Activated CD4-positive, alpha-beta T cell treated with anti-CD3 and anti-CD28 coated beads, Interleukin-2, amount 50 U/mL, for 1 hour (primary cell): Measurements from ENCODE around the gene C1QTNF4.
"Not testable (repeated sequence)": the region's sequence is repeated elsewhere in the genome, so short reads cannot be mapped to it uniquely, and the experiment has no call there.

Source experiments
- DNase-seq: peaks from one replicate; pipeline ENCODE4 v3.0.0-alpha.2; 2020

C1QTNF4 gene

DNA sequence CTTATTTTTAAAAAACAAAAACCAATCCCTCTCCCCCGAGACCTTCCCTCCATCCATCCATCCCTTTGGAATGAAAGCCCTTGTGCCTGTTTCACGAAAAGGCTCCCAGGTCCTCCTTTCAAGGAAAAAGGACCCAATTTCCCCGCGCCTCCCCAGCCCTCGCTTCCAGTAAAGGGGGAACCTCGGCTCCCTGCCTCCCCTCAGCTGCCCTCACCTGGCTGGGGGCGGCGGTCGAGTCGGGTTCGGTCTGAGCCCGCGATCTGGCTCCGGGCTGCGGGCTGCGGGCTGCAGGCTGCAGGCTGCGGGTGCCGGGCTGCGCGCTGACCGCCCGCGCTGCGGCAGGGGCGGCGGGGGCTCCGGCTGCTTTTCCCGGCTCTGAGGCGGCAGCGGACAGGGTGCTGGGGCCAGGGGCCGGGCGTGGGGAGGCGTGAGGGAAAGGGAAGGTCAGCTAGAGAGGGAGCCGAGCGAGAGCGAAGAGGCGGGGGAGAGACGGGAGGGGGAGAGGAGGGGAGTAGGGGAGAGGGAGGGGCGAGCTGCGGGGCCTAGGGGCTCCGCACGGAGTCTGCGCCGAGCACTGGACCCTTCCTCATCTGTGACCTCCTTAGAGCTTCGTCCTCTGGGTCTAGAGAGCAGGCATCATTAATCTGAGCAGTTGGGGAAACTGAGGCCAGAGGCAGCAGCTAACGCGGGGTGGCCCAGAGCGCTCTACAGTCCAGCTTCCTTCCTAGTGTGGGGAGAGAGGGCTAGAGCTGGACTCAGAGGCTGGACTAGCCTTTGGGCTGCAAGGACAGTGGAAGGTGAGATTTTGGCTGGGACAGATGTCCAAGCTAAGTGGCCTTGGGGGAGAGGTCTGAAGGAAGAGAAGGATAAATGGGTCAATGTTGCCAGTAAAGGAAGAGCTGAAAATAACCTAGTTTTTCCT lies at the start of gene C1QTNF4:
C1QTNF4 (minus strand) TSS at position 478 of the 922 bp plus-strand sequence. CDS start 3,601 bp downstream, outside the sequence.
- no peak for DNase-seq

DNA sequence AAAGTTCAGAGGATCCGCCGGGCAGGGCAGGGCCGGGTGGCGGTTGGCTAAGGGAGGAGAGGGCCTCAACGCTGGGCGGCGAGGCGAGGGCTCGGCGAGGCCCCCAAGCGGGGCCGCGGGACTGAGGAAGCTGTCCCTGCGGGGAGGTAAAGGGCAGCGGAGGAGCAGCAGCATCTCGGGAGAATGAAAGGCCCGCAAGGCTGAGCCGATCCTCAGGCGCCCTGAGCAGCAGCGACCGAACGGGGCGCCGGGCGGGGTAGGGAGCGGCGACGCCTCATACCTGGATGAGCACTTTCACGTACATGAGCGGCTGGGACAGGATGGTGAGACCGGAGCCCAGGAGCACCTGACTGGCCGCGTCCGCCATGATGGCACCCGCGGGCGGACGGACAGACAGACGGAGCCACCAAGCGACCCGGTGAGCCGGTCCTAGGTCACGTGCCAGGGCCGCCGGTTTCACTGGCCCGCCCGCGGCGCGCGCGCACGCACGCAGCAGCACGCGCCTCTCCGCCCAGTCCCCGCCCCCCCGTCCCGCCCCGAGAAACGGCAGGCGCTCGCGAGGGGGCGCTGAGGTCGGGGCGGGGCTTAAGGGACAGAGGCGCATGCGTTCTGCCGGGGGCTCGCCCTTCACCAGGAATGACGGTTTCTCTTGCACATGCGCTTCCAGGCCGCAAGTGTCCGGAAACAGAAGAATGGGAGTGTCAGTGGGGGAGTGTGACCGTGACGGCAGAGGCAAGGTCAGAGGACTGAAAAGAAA lies 48.1 kb upstream of the C1QTNF4 start, which contains the start of gene MTCH2:
MTCH2 (minus strand) TSS at position 461 of the 757 bp plus-strand sequence; CDS start at position 367, 94 bp downstream.
- DNase-seq, result peak; percentile 95

DNA sequence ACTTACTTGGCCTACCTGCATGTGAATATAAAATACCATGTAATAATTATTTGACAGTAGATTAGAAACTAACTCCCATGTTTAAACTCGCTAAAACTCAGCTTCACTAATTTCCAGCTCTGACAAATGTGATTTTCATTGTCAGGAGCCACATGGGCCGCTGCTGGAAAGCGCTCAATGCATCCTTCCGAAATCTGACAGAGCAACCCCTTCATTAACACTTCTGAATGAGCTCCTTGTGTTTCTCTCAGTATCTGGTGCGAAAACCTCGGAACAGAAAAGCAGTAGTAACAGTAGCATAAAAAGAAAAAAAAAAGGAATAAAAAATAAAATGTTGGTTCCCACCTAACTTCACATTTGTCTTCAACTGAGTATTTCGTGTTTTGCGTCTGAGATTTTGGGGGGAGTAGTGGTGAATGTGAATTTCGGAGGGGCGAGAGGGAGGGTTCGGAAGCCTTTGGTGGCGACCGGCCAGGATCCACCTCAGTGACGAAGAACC lies 47.4 kb upstream of the C1QTNF4 start:
- no peak for DNase-seq

DNA sequence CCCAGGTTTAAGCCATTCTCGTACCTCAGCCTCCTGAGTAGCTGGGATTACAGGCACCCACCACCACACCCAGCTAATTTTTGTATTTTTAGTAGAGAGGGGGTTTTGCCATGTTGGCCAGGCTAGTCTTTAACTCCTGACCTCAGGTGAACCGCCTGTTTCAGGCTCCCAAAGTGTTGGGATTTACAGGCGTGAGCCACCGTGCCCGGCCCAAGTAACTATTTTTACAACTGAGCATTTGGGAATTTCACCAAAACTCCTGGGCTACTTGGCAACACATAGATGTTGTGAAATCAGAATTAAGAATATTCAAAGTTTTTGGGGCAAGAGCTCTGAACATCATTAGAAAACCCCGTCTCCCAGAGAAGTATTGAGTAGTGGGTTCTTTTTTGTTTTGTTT lies 46.3 kb upstream of the C1QTNF4 start:
- not testable (repeated sequence) for DNase-seq

DNA sequence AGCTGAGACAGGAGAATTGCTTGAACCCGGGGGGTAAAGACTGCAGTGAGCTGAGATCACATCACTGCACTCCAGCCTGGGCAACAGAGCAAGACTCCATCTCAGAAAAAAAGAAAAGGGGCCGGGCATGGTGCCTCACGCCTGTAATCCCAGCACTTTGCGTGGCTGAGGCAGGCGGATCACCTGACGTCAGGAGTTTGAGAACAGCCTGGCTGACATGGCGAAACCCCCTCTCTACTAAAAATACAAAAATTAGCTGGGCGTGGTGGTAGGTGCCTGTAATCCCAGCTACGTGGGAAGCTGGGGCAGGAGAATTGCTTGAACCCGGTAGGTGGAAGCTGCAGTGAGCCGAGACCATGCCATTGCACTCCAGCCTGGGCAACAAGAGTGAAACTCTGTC lies 42.1 kb upstream of the C1QTNF4 start:
- DNase-seq, result not testable (repeated sequence)

DNA sequence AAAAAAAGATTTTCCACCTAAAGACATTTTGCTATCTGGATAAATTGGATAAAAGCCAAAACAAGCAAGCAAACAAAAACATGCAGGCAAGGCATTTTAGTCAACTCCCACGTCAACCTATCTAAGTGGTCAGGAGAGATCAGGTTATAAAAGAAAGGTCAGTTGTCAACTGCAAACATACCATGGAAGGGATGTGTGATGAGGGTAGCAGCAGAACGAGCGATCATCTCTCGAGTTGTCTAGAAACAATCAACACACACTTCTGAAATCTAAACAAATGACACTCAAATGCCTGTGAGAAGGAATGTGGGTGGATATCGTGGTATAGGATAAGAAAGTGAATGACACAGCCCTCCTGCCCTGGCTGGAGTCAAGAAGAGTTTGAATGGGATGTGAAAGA lies 37.3 kb upstream of the C1QTNF4 start:
- DNase-seq, result no peak

DNA sequence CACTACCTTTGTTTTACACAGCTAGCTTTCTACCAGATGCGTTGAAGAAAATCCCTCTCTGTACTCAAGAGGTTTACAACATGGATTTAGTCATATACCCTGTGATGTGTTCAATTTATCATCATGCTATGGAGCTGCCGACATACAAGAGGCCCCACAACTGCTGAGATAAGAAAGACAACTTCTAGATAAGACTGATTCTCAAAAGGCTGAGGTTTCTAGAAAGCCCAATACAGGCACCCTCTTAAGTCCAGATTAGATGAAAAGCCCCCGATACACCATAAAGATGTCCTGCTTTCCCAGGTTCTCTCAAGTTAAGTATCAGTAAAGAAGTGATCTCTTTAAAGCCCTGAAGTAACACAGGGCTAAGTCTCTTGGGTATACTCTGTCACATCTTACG lies 33.8 kb upstream of the C1QTNF4 start:
- no peak for DNase-seq

DNA sequence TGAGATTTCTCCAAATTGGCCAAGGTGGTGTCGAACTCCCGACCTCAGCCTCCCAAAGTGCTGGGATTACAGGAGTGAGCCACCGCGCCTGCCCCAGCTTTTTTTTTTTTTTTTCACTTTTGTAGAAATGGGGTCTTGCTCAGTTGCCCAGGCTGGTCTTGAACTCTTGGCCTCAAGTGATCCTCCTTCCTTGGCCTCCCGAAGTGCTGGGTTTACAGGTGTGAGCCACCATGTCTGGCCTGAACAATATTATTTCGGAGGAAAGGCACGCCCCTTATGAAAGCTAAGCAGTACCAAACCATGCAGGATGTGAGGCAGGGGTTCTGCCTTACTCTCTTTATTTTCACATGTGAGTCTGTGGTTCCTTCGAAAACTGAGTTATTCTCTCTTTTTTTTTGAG lies 32.0 kb upstream of the C1QTNF4 start:
- DNase-seq, result no peak

DNA sequence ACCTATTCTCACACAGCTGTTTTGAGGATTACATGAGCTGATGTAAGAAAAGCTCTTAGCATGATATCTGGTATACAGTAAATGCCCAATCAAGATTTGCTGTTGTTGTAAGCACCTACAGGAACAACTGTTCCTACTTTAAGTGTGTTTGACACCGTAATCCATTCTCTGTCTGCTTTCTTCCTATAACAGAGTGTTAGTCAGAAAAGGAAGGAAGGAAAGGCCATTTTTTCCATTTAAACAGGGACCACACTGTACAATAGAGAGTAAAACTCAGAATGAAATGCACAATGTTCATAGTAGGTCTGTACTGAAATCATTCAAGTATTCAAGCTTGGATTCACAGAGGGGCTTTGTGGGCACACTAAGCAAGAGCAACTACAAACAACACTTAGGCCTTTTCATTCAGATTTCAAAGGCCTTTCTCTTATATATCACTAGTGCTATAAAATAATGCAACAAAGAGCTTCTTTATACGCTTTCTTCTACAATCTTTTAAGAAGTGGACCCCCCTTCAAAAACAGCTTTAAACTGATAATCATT lies 26.7 kb upstream of the C1QTNF4 start:
- DNase-seq, result no peak

DNA sequence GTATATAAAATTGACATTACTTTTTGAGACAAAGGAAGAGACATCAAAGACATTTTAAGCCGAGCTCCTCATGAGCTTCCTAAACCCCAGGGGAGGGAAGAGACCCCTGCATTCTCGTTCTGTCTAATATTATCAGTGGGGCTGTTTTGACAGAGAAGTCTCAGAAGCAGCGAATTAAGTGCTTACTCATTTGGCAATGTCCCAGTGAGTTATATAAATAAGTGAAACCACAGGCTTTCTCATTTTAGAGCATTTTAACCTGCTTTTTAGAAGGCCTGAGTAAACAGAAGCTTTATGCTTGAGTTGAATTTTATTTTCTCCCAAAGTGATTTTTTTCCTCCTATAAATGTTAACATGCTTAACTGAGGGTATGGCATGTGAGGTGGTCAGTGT lies 23.2 kb upstream of the C1QTNF4 start:
- no peak for DNase-seq

DNA sequence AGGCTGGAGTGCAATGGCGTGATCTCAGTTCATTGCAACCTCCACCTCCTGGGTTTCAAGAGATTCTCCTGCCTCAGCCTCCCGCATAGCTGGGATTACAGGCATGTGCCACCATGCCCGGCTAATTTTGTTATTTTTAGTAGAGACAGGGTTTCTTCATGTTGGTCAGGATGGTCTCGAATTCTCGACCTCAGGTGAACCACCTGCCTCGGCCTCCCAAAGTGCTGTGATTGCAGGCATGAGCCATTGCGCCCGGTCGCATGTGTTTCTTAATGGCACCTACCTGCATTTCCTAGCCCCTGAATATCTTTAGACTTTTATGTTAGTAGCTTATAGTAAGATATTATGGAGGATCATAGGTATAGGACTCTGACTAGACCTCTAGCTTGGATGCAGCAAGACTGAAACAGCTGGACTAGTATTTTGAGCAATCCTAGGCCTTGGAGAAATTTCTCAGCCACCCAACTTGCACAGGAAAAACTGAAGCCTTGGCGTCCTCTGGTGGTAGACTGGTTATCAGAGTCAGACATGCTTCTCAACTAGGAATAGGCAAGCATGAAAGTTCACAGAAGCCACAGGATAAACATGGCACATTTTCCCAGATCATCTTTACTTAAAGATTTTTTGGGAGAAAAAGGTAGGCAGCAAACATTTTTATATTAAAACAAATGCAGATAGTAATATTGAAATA lies 22.7 kb upstream of the C1QTNF4 start:
- no peak for DNase-seq

DNA sequence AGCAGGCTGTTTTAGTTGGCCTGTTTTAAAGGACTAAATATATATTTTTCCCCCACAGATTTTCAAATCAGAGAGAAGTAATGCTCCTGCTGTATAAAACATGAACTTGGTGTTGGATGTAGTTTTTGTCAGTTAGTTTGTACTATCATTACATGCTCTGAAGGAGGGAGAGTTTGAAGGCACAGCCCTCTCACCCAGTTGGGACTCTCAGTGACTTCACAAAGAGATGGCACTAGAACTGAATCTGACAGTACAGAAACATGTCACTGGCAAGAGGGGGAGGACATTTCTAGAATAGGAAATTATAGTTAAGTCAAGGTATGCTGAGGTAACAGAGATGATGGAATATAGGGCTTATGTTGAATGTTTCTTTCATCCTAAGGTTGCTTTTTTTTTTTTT lies 21.0 kb upstream of the C1QTNF4 start:
- DNase-seq, result no peak

DNA sequence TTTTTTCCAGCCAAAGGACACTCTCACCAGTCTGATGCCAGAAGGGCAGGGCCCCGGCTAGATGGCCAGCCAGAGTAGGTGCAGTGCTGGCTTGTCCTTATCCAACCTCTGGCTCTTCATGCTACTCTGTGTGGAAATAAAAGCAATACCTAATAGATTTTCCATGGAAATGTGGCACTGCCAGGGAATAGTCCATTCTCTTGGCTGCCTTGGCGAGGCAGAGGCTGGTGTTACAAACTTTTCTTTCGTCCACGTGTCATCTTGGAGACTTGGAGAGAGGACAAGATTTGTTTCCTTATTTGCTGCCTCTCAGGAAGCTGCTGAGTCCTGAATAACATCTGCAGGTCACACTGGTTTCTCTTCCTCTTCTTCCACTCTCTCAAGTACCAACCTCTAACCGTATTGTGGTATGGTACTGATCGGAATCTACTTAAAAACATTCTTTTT lies 17.2 kb upstream of the C1QTNF4 start:
- no peak for DNase-seq

DNA sequence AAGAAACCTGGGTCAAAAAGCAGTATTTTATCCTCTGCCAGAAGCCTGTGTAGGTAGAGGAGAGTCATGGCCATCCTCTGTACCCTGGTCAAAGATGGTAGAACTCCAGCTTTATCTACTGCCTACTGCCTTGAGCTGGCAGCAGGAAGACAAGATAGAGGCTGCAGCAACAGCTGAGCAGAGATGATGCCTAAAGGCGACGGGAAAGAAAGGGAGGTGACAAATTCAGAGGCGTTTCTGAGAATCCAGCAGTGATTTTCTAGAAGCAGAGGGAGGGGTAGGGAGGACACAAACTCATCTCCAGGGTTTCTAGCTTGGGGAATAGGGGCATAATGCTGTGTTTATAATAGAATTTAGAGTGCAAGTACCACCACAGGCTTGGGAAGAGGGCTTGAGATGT lies 15.5 kb upstream of the C1QTNF4 start:
- no peak for DNase-seq

DNA sequence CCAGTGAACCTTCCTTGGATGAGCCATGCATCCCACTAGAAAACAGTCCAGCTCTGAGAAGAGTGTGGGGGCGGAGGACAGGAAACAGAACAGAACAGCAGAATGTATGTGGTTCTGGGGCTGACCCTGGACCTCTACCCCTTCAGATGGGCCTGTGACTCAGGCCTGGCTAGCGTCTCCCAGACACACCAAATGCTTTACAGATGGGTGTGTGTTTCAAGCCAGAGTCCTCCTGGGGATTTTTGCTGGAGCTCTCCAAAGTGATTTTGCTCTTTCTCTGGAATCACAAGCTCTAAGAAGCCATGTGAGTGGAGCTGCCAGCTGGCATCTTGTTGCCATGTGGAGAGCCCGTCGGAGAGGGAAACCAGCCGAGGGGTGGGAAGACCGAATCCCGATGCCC lies 13.2 kb upstream of the C1QTNF4 start:
- DNase-seq, result no peak

DNA sequence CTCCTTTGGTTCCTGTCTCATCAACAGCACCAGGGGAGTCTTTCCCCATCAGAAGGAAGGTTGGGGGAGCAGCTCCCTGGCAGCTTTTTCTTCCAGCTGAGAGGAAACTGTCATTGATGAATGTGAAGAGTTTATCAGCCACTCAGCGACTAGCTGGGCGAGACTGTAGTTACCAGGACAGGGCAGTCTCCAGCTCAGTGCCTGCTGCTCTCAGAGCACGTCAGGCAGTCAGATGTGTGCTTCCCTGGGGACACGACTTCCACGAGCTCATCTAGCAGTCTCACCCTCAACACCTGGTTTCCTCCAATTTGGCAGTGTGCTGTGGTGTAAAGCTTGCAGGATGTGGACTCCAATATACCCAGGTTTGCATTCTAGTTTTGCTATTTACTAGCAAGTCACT lies 12.5 kb upstream of the C1QTNF4 start:
- no peak for DNase-seq

DNA sequence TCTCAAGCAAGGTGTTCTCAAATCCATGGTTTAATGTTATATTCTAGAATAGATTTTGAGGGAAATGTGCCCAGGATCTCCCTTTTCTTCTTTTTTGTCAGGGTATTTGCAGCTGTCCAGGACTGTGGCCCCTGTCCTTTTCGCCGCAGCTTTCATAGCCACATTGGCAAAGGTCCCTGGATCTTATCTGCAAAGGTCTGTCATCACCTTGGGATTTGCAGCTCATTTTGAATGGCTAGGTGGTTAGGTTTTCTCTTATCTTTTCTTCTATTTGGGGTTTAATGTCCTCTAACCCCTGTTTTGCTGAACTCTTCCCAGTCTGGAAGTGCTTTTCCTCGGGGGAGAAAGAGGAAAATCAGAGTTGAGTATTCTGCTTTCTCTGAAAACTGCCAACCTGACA lies 11.7 kb upstream of the C1QTNF4 start:
- no peak for DNase-seq

DNA sequence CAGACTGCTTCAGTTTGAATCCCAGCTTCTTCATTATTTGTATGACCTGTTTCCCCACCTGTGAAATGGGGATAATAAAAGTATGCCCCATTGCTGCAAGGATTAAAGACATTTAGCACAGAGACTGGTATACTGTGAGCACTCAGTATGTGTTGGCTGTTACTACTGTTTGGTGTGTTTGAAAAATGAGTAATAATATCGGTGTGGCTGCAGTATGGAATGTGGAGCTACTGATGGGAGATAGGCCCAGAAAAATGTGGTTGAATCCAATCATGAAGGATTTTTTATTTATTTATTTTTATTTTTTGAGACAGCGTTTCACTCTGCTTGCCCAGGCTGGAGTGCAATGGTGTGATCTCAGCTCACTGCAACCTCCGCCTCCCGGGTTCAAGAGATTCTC lies 9.1 kb upstream of the C1QTNF4 start:
- DNase-seq, result no peak

DNA sequence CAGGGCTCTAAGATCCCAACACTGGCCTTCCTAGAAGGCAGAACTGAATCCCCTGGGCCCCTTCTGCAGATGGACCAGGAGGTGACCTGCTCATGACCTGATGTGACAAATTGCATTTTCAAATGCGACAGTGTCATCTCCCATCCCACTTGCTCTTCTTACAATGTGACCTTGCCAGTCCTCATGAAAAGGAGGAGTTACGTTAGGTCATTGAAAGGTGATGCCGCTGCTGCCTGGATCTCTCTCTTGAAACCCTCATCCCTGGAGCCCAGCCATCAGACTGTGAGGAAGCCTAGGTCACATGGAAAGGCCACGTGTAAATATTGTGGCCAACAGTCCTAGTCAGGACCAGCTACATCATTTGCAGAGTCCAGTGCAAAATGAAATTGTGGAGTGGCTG lies 5.7 kb upstream of the C1QTNF4 start:
- DNase-seq, result no peak

DNA sequence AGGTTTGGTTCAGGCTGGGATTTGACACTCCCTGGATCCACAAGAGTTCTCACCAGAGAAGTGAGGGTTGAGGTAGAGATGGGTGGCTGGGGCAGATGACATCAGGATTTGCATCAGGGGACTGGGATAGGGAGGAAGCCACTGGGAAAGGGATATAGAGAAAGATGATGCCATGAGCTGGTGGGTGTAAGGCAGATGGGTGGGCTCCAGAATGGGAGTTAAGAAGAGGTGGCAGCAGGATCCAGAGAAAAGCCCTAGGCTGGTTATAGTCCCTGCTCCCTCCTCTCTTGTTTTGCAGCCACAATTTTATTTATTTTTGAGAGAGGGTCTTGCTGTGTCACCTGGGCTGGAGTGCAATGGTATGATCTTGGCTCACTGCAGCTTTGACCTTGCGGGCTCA lies 1.8 kb upstream of the C1QTNF4 start:
- DNase-seq, result no peak

DNA sequence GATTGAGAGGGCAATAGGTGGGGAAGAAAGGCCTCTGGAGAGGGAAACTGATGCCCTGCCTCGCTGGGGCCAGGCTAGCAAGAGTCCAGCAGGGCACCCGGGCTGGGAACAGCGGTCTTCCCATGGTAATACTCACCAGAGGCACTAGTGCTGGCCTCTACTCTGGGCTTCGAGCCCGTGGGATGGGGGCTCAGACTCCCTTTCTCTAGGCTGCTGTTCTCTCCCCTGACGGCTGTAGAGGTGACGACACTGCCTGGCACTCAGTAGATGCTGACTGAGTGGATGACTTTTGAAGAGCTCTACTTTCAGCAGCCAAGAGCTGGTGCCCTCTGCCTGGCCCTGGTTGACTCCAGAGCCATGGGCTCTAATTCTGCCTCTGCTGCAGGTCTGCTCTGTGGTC lies 818 bp upstream of the C1QTNF4 start:
- no peak for DNase-seq

DNA sequence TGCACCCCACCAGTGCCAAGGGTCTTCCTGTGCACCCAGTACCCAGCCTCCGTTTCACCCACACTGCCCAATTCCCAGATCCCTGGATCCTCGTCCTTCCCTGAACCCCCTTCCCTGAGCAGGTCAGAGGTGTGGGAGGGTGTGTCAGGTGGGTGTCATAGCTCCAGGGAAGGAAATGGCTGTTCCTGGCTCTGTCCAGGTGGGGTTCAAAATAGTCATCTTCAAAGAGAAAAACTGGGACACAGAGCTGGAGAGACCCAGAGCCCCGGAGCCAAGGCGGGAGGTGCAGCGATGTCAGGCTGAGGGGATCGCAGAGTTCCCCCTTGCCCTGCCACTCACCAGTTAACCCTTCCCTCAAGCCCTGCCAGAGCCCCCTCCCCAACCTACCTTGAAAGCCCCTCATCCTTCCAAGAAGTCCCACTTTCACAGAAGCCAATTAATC lies 698 bp downstream of the C1QTNF4 start:
- DNase-seq, result no peak

DNA sequence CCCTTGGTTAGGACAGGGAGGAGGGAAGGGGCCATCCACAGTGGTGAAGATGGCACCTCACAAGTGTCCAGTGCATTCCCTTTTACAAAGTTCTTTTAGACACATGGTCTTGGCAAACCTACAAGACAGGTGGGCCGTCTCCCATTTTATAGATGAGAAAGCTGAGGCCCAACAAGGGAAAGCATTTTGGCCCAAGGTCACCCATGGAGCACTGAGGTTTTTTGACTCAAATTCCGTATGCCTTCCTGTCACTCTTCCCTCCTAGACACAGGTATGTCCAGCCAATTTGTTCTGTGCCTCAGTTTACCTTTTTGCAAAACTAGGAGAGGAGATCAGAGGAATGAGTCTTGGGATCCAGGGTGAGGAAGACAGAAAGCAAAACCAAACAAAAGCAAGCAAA lies 1.2 kb downstream of the C1QTNF4 start:
- no peak for DNase-seq
